Measurements from ENCODE around the gene XYLT1. TPM values are rescaled to one million over a fixed set of nuclear protein-coding genes. Genes with fewer than 3 reads are reported as not detected.

Gene XYLT1
- total and polyA plus RNA-seq, 10 of the 15 experiments (the other 5 are each of a cell fraction or from before 2014, with no cell fraction given) = 0.88 to 14.8 (median 5.8) TPM

- peak; percentile 55 for TF ChIP-seq CUX1 (IDR thresholded peaks at IDR 0.05; ENCODE audit: insufficient replicate concordance, low read depth, low read length)
- no peak for TF ChIP-seq MTA3 (IDR thresholded peaks at IDR 0.05; ENCODE audit: borderline replicate concordance, low read length)
- TF ChIP-seq ZNF207 (IDR thresholded peaks at IDR 0.05; ENCODE audit: borderline replicate concordance) = no peak; the same call in 1 of the 2 replicates
- TF ChIP-seq CHD4 (IDR thresholded peaks at IDR 0.05) = no peak
- peak; percentile 71; the same call in 1 of the 2 replicates for TF ChIP-seq CBX5 (IDR thresholded peaks at IDR 0.05; ENCODE audit: low read depth)
- TF ChIP-seq TBL1XR1 (IDR thresholded peaks at IDR 0.05; ENCODE audit: low read depth, low read length) = no peak
- TF ChIP-seq IRF4 (IDR thresholded peaks at IDR 0.05; ENCODE audit: low read depth, low read length) = peak; percentile 89
- TF ChIP-seq E4F1 (IDR thresholded peaks at IDR 0.05; ENCODE audit: borderline replicate concordance, partially characterized antibody) = no peak
- 0 out of 2 replicates have a peak, but pooled peaks have one; percentile 20 for TF ChIP-seq TCF3 (IDR thresholded peaks at IDR 0.05; ENCODE audit: borderline replicate concordance, insufficient read depth, low read depth, low read length)
- no peak for TF ChIP-seq BMI1 (IDR thresholded peaks at IDR 0.05; ENCODE audit: borderline replicate concordance)
- no peak for TF ChIP-seq ESRRA (IDR thresholded peaks at IDR 0.05; ENCODE audit: low read length)
- peak; percentile 27; the same call in 1 of the 2 replicates for TF ChIP-seq GATAD2B (conservative IDR thresholded peaks at IDR 0.05; ENCODE audit: low read depth)
- TF ChIP-seq BCL3 (IDR thresholded peaks at IDR 0.05; ENCODE audit: borderline replicate concordance, insufficient read depth, low read depth, low read length, poor library complexity, severe bottlenecking) = no peak
- TF ChIP-seq TAF1 (IDR thresholded peaks at IDR 0.05; ENCODE audit: borderline replicate concordance, low read depth, low read length) = peak; percentile 75; the same call in 1 of the 2 replicates
- TF ChIP-seq RELA (IDR thresholded peaks at IDR 0.05; ENCODE audit: borderline replicate concordance, partially characterized antibody) = no peak
- TF ChIP-seq ELK1 (IDR thresholded peaks at IDR 0.05; ENCODE audit: low read depth, low read length) = no peak
- peak; percentile 43 for TF ChIP-seq SP1 (IDR thresholded peaks at IDR 0.05; ENCODE audit: low read depth, low read length)
Measured at GRCh38 chr16:17416461-17417311, 54.1 kb downstream of the XYLT1 start (continued).

Data from GM12878 (cell line).